Measurements from ENCODE around the gene ORM1. TPM values are rescaled to one million over a fixed set of nuclear protein-coding genes. Genes with fewer than 3 reads are reported as not detected.

Gene ORM1
- polyA plus RNA-seq, 3 donors, result 2.2 to 4.9 (median 2.8) TPM

GRCh38 chr9:114282926-114283325 lies 40.0 kb upstream of the ORM1 start:
- no peak overlapping the region for H3K27ac ChIP-seq (ENCODE audit: low read depth in 1 of 2, low read length in 2 of 2)
- no peak overlapping the region for H3K4me2 ChIP-seq (replicated peaks; ENCODE audit: extremely low read depth, low read length, poor library complexity, severe bottlenecking)
- intact Hi-C loops (cut with micrococcal nuclease), result no loop called here
- peaks cover 5% of the 10 kb centered on the region for H3K4me1 Mint-ChIP-seq
- H3K4me3 Mint-ChIP-seq, result no peak overlapping the region
- H3K4me3 ChIP-seq (replicated peaks in 1 of 3; ENCODE audit: low read depth in 2 of 3, low read length in 3 of 3), result no peak overlapping the region
- H3K27me3 ChIP-seq (ENCODE audit: control insufficient read depth in 2 of 2, insufficient read depth in 2 of 2, low read length in 2 of 2), result no peaks in the 10 kb centered on the region
- H3K27me3 Mint-ChIP-seq (ENCODE audit: low read depth in 3 of 3), result peaks cover 8 to 10% (median 9%) of the 10 kb centered on the region in 3 donors
- H3K36me3 ChIP-seq (replicated peaks in 1 of 2; ENCODE audit: control insufficient read depth in 1 of 2, insufficient read depth in 2 of 2, low read length in 2 of 2), result no peaks in the 10 kb centered on the region
- H2AFZ ChIP-seq (ENCODE audit: insufficient read depth, low read depth, low read length, poor library complexity, severe bottlenecking), result peak overlapping the region; percentile 20
- H3K27ac Mint-ChIP-seq, result no peak overlapping the region
- TF ChIP-seq CTCF (IDR thresholded peaks at IDR 0.05), result no peak
- no peaks in the 10 kb centered on the region for H3K9me3 ChIP-seq (replicated peaks in 1 of 2; ENCODE audit: control insufficient read depth in 1 of 2, insufficient read depth in 1 of 2, low read length in 2 of 2)
- no peak overlapping the region for H3K9ac ChIP-seq (ENCODE audit: insufficient read depth, low read length, poor library complexity, severe bottlenecking)
- peaks cover 0 to 5% (median 0%) of the 10 kb centered on the region in 7 donors for H3K9me3 Mint-ChIP-seq
- 0% methylated on average over 2 of the region's 5 CpGs for WGBS (ENCODE audit: insufficient coverage)
- no peaks in the 10 kb centered on the region for H4K20me1 ChIP-seq (ENCODE audit: insufficient read depth, low read length)
- DNase-seq, result peak in 1 of 3 donors; percentile 28
- no peaks in the 10 kb centered on the region for H3K36me3 Mint-ChIP-seq
- peaks cover 4% of the 10 kb centered on the region in 2 donors for H3K4me1 ChIP-seq (ENCODE audit: control insufficient read depth in 1 of 2, insufficient read depth in 2 of 2, low read length in 2 of 2)
- no peaks in the 10 kb centered on the region for H3K79me2 ChIP-seq (ENCODE audit: insufficient read depth, low read length)

DNA sequence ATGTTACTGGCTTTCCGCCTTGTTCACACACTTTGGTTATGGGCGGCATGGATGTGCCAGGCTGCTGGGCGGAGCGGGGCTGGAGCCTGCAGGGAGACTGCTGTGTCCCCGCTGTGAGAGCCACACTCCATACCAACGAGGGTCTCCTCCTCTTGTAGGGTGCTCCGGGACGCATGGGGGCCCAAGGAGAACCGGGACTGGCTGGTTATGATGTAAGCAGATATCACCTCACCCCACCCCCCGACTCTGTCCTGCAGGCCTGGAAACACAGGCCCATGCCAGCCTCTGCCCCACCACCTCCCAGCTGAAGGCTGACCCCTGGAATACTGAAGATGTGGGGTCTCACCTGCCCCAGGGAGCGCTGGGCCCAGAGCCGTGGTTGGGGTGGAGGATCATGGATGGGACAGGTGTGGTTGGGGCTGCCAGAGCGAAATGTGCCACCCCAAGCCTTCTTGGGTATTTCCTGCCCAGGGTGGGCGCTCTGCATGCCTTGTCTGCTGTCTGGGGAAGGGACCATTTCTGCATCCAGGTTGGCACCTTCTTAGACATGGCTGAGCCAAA lies 39.3 kb upstream of the ORM1 start:
- no peak overlapping the region for H3K4me3 ChIP-seq (replicated peaks in 1 of 3; ENCODE audit: low read depth in 2 of 3, low read length in 3 of 3)
- Mint-ChIP-seq H3K9me3 (peaks cover 0 to 3% (median 0%) of the 10 kb centered on the region in 7 donors), H3K4me1 (peaks cover 5% of the 10 kb centered on the region), H3K27ac (no peak overlapping the region), H3K36me3 (no peaks in the 10 kb centered on the region), H3K27me3 (ENCODE audit: low read depth in 3 of 3) (peaks cover 8 to 9% (median 8%) of the 10 kb centered on the region in 3 donors), H3K4me3 (no peak overlapping the region)
- no peak overlapping the region for H3K4me2 ChIP-seq (replicated peaks; ENCODE audit: extremely low read depth, low read length, poor library complexity, severe bottlenecking)
- WGBS (ENCODE audit: insufficient coverage), result 92% methylated on average over 12 of the region's 14 CpGs
- no peak for TF ChIP-seq CTCF (IDR thresholded peaks at IDR 0.05)
- H2AFZ ChIP-seq (ENCODE audit: insufficient read depth, low read depth, low read length, poor library complexity, severe bottlenecking), result no peak overlapping the region
- no peaks in the 10 kb centered on the region for H3K27me3 ChIP-seq (ENCODE audit: control insufficient read depth in 2 of 2, insufficient read depth in 2 of 2, low read length in 2 of 2)
- H3K27ac ChIP-seq (ENCODE audit: low read depth in 1 of 2, low read length in 2 of 2), result no peak overlapping the region
- H4K20me1 ChIP-seq (ENCODE audit: insufficient read depth, low read length), result no peaks in the 10 kb centered on the region
- no peak for DNase-seq
- H3K4me1 ChIP-seq (ENCODE audit: control insufficient read depth in 1 of 2, insufficient read depth in 2 of 2, low read length in 2 of 2), result peaks cover 4% of the 10 kb centered on the region in 2 donors
- no peak overlapping the region for H3K9ac ChIP-seq (ENCODE audit: insufficient read depth, low read length, poor library complexity, severe bottlenecking)
- H3K36me3 ChIP-seq (replicated peaks in 1 of 2; ENCODE audit: control insufficient read depth in 1 of 2, insufficient read depth in 2 of 2, low read length in 2 of 2), result no peaks in the 10 kb centered on the region
- intact Hi-C loops (cut with micrococcal nuclease), result no loop called here
- no peaks in the 10 kb centered on the region for H3K9me3 ChIP-seq (replicated peaks in 1 of 2; ENCODE audit: control insufficient read depth in 1 of 2, insufficient read depth in 1 of 2, low read length in 2 of 2)
- no peaks in the 10 kb centered on the region for H3K79me2 ChIP-seq (ENCODE audit: insufficient read depth, low read length)
